NCI-H526 (cell line): ENCODE data around the gene SNRNP200.

Experiments
- DNase-seq, 2 experiments: peaks; one replicate each; lab custom pipeline; 2025; lab: John Stamatoyannopoulos, UW

SNRNP200 gene

DNA sequence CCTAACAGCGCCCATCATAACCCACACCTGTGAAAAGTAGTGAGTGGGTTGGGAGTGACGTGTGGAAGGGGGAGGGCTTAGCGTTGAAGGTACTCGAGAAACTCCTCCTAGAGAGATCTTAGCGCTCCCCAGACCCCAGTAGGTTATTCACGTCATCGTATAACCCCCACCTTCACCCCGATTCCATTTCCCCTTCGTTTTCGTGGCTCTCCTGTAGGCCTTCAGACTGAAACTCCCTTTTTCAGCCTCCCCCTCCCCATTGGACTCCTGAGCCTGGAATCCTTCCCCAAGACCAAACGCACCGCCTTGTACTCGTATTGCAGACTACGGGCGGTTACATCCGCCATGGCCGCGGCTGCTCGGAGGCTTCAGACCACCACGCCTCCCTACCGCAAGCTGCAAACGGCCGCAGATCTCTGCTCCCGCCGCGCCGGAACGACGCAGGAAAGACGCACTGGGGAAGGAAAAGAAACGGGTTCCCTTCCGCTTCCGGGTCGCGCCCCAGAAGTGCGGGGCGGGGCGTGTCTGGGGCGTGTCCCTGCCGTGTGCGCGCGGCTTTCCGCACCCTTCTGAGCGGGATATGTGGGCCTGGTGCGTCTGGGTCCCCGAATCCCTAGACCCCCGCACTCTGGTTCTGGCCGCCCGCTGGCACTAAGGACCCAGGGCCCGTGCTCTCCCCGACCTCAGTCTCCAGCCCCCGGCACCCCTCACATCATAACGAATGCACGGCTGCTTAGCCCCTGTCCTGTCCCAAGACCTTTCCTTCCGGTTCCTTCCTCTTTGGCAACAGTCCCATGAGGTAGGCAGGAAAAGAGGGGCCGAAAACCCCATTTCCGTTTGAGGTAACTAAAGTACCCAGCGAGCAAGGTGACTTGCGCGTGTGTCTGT is at the start of gene SNRNP200:
SNRNP200 (minus strand) TSS at position 456 of the 888 bp plus-strand sequence; CDS start at position 347, 109 bp downstream.
- peak; percentile 72 to 95 for DNase-seq

- DNase-seq, result no peak
Measured at GRCh38 chr2:96354492-96354891, 49.1 kb upstream of the SNRNP200 start.

- no peak for DNase-seq
Measured at GRCh38 chr2:96353606-96354101, 48.3 kb upstream of the SNRNP200 start.

DNA sequence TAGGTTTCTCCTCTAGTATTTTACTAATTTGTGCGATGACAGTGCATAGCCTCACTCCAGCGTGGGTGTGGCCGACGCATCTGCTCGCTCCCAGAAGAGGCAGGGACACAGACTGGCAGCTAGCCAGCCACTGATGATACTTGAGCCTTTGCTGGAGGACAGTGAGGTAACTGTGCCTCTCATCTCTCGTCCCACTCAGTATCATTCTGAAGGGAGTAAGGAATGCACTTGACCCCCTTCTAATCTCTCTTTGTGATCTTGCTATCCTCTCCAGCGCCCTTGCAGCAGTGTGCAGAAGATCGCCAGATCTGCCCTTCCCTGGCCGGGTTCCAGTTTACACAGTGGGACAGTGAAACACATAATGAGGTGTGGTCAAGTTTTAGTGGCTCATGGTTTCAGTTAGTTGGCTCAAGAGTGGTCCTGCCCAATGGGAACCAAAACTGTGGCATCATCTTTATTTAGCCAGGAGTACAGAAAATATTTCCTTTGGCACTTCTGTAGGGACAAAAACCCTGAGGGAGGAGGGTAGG is 47.8 kb upstream of the SNRNP200 start:
- DNase-seq, result no peak

DNA sequence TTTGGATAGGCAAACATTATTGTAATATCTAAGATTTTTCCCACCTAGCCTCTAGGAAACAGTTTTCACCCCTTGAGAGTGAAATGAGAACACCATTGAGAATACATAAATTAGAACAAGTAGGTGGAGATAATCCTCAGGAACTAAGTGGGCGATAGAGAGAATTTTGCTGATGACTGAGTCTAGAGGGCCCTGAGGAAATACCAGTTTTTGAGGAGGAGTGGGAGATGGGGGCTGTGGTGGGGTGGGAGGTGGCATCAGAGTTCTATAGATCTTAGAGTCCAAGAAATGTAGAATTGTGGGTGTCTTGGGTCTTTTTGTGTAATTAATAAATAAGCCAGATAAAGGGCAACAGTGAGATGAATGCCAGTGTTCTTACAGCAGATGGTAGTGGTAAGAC is 42.0 kb upstream of the SNRNP200 start:
- DNase-seq, result no peak

GRCh38 chr2:96345868-96346462 is 40.6 kb upstream of the SNRNP200 start:
- DNase-seq, result no peak

- peak in 1 of 2 experiments; percentile 8 for DNase-seq
Measured at GRCh38 chr2:96345438-96345837, 40.1 kb upstream of the SNRNP200 start.

DNA sequence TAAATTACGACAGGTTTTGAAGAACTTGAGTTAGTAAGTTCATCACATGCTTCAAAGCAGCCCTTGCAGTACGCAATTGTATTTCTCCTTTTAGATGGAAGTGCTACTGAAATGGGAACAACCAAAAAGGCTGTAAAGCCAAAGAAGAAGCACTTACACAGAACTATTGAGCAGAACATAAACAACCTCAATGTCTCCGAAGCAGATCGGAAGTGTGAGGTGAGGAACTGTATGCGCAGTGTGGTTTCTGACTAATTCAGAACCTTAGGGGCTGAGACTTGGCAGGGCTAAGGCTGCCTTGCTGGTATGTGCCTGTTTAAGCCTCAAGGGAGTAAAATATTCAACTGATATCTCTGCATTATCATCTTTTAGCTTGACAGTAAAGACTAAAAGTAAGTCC is 38.7 kb upstream of the SNRNP200 start:
- no peak for DNase-seq

DNA sequence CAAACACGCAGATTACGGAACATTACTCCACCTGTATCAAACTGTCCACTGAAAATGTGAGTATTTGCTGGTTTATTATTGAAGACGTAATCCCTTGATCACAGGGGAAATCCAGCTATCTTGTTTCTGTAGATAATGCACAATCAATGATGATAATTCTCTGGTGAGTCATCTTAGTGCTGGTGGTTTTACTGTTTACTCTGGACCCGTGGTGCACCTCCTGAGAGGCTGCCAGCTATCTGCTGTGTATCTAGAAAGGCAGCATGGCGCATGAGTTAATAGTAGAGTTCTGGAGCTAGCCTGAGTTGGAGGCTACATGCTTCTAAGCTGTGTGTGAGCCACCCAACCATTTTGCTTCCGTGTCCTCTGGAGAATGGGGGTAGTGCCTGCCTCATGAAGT is 36.7 kb upstream of the SNRNP200 start:
- DNase-seq, result no peak

GRCh38 chr2:96341641-96342040 is 36.3 kb upstream of the SNRNP200 start:
- no peak for DNase-seq

DNA sequence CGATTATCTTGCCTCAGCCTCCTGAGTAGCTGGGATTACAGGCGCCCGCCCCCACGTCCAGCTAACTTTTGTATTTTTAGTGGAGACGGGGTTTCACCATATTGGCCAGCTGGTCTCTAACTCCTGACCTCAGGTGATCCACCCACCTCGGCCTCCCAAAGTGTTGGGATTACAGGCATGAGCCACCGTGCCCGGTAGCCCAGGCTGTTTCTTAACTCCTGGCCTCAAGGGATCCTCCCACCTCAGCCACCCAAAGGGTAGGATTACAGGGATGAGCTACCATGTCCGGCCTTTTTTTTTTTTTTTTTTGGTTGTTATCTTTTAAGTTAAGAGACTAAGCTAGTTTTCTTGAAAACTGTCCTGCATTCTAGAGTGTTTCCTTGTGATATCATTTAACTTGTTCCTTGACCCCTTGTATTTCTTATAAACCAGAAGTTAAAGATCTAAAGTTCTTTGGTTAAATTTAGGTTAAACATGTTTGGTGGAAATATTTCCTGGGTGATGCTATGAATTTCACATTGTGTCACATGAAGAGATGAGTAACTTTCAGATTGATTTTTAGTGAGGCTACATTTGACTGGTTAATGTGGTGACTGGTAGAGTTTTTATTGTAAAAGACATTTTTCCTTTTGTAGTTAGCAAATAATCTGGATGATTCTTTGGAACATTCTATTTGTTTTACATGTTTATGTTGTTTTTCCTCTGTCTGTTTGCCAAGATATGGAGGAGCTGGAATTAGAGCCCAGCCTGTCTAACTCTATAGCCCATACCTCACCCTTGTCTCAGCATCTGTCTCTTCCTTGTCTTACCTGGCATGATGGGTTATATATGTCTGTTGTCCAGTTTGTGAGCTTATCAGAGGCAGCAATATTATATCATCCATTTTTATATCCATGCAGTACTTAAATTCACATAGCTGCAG is 35.4 kb upstream of the SNRNP200 start:
- DNase-seq, result no peak

DNA sequence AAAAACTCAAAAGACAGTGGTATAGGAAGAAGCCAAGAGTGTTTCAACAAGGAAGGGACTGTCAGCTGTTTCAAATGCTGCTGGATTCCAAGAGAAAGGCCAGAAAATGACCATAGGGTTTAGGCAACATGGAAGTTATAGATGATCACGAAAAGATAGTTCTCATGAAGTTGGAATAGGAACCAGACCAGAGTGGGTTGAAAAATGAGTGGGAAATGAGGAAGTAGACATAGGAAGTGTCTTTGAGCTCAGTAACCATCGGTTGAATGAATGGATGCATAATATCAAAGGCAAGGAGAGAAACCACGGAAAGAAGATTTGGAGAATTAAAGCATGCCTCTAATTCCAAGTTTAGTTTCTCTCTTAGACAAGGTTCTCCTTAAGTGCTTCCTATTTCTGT is 31.5 kb upstream of the SNRNP200 start:
- DNase-seq, result no peak

DNA sequence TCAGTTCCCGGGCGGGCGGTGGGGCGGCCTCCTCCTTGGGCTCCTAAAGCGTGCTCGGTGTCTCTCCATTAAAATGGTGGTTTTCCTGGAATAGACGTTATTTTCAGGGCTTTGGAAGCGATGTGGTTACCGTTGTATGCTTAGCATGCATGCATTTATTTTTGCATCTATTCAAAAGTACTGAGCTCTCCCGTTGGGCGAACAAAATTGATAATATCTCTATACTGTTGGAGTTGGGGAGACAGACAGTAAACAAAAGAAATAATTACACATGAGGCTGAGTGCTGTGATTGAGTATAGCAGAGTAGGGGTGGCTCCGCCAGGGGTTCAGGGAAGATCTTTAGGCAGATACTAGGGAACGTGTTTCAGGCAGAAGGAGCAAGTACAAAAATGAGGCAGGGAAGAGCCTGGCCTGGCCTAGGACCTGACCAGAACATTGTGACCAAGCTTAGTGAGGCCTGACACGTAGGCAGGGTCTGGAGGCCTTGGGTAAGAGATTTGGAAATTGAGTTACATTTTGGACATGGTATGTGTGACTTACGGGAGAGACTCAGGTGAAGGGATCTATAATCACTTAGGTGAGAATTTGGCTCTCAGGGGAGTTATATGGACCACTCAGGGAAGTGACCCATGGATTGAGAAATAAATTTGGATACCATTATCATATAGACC is 30.9 kb upstream of the SNRNP200 start:
- peak; percentile 2 to 32 for DNase-seq

DNA sequence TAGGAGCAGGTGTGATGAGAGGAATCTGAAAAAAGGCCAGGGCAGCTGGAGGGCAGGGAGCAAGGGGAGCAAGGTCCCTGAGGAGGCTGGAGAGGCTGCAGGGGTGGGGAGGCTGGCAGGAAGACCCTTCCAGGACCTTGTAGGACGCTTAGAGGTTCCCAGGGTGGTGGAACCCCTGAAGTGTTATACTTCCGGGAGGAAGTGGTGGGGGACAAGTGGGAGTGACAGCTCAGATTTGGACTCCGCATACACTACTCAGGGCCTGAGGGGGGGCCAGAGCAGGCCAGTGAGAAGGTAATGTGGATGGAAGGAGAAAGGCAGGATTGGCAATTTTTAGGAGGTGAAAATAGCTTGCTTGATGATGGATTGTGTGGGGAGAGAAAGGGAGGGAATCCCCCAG is 28.4 kb upstream of the SNRNP200 start:
- DNase-seq, result no peak

DNA sequence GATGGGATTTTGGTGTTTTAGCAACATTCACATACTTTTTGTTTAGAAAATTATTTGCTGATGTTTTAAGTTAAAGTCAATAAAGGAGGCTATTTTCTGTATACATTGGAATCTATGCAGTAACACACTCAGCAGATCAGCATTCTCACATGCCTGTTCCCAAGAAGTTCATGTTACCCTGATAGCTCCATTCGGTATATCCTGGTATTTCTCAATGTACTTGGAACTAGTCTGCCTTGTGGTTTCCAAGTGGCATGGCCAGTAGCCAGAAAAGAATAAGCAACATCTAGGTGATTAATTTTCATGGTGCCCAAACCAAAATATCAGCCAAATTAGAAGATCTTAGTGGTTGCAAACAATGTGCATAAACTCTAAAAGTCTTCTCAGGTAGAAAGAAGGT is 25.1 kb upstream of the SNRNP200 start:
- no peak for DNase-seq

GRCh38 chr2:96329874-96330273 is 24.5 kb upstream of the SNRNP200 start:
- DNase-seq, result no peak

DNA sequence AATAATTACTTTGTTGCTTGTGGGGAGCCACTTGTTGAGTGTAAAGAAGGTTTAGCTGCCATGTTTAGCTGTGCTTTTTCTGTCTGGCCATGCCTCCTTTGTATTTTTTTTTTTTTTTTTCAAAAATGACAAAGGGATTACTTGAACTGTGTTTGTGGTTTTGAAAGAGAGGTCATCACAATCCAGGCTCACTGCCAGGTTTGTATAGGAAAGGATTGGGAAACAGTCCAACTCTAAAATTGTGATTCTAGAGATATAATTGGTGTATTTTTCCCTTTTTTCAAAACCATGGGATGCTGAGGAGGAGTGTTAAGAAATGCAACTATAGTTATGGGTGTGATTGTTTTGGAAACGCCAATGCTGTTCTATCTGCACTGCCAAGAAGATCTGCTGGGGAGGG is 24.1 kb upstream of the SNRNP200 start:
- DNase-seq, result no peak

GRCh38 chr2:96326990-96327820 is 21.9 kb upstream of the SNRNP200 start:
- DNase-seq, result no peak

DNA sequence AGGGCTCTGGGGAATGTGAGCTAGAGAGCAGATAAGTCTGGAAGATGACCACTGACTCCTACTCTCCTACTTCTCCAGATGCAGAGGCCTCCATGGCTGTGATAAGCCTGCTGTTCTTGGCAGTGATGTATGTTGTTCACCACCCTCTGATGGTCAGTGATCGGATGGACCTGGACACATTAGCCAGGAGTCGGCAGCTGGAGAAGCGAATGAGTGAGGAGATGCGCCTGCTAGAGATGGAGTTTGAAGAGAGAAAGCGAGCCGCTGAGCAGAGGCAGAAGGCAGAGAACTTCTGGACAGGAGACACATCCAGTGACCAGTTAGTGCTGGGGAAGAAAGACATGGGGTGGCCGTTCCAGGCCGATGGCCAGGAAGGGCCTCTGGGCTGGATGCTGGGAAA is 21.2 kb upstream of the SNRNP200 start:
- no peak for DNase-seq

DNA sequence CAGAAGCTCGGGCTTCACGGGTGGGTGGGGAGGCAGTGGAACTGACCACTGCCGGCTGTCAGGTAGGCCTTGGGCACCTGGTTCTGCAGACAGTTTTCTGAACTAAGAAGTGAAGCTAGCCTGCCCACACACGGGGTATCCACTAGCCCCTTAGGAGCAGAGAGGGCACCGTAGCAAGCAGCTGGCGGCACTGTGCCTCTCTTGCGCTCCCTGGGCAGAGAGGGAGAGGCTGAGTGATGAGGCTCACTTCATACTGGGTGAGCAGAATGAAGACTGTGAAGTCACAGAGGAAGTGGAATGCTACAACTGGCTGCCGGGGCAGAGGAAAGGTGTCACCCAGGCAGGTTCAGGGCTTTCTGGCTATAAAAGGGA is 20.5 kb upstream of the SNRNP200 start:
- DNase-seq, result peak in 1 of 2 experiments; percentile 57
